A549 (cell line): ENCODE measurements around the gene MYO5C. TPM values are rescaled to one million over a fixed set of nuclear protein-coding genes. Genes with fewer than 3 reads are reported as not detected.
A peak's percentile ranks its signal among the peaks of the same experiment; 100 is the strongest.

Experiments used
- ATAC-seq, 2 experiments: fragments of 200-7000 bp in 1 of 2; fragments of >200 bp in 1 of 2; cut with Nextera tagmentation in 1 of 2; cut with Tn5 transposase in 1 of 2; 3 replicates each; pipeline versions ENCODE4 v1.8.0 to v1.9.1; 2018 to 2020; ENCODE audit warnings: mild to moderate bottlenecking in 1 of 2, moderate library complexity in 1 of 2
- CTCF ChIA-PET: fragments of 300-600 bp; sonication (Branson Sonifier 250); formaldehyde crosslinking; extraction: SDS; loops from one replicate; lab custom pipeline; 2021; ENCODE audit warnings: antibody characterized with exemption, inconsistent platforms; lab: Yijun Ruan, JAX
- POLR2A ChIA-PET: fragments of 350-600 bp; formaldehyde crosslinking; extraction: SDS; loops from one replicate; lab custom pipeline; 2021; ENCODE audit warnings: antibody characterized with exemption, inconsistent platforms; lab: Yijun Ruan, JAX
- DNase-seq, 2 experiments: peaks; one replicate each; pipeline versions ENCODE4 v3.0.0 to v3.0.0-alpha.2; 2011 to 2016; ENCODE audit warnings: low read depth in 1 of 2, low spot score in 1 of 2
- FAIRE-seq: peaks from 2 replicates; lab custom pipeline; 2011; peaks lifted over from hg19 to GRCh38; lab: Jason Lieb, UNC
- H3K27ac ChIP-seq, 2 experiments: fragments of >200 bp; sonication (Bioruptor Twin); formaldehyde crosslinking; 3 replicates each; pipeline ENCODE4 v1.5.1; 2016 to 2017
- H3K4me1 ChIP-seq: fragments of >200 bp; sonication (Bioruptor Twin); formaldehyde crosslinking; 3 replicates; pipeline ENCODE4 v1.6.1; 2016
- H3K4me2 ChIP-seq: fragments of >200 bp; sonication (Bioruptor Twin); formaldehyde crosslinking; 3 replicates; pipeline ENCODE4 v1.6.1; 2016
- H3K4me3 ChIP-seq: fragments of >200 bp; sonication (Bioruptor Twin); formaldehyde crosslinking; 3 replicates; pipeline ENCODE4 v1.5.1; 2016
- H3K9me3 ChIP-seq: fragments of >200 bp; sonication (Bioruptor Twin); formaldehyde crosslinking; 3 replicates; pipeline ENCODE4 v1.6.1; 2016
- CBX2 ChIP-seq: fragments of 200-600 bp; sonication (generic); IDR thresholded peaks from 2 replicates; pipeline ENCODE4 v1.6.1; 2016; ENCODE audit warnings: low read depth, mild to moderate bottlenecking, borderline replicate concordance
- CTCF ChIP-seq: fragments of >200 bp; sonication (Bioruptor Twin); formaldehyde crosslinking; IDR thresholded peaks from 3 replicates; pipeline ENCODE4 v1.5.1; 2016
- EHMT2 ChIP-seq: fragments of 200-600 bp; sonication (generic); IDR thresholded peaks from 2 replicates; pipeline ENCODE4 v1.6.1; 2016; ENCODE audit warnings: antibody characterized with exemption, low read depth, mild to moderate bottlenecking, moderate library complexity
- ELK1 ChIP-seq: fragments of 150-350 bp; IDR thresholded peaks from 2 replicates; pipeline ENCODE4 v1.6.1; 2014; ENCODE audit warnings: low read depth, mild to moderate bottlenecking, low read length
- EP300 ChIP-seq, 2 experiments: fragments of >200 bp; sonication (Bioruptor Twin); formaldehyde crosslinking; IDR thresholded peaks; 2 replicates in 1 of 2; 3 replicates in 1 of 2; pipeline ENCODE4 v1.6.1; 2016 to 2017
- ESRRA ChIP-seq: fragments of 150-350 bp; IDR thresholded peaks from 2 replicates; pipeline ENCODE4 v1.6.1; 2014; ENCODE audit warnings: mild to moderate bottlenecking, low read length, borderline replicate concordance
- FOSL2 ChIP-seq, 2 experiments: fragments of 450-650 bp in 1 of 2; fragments of >200 bp in 1 of 2; sonication (Bioruptor Twin) in 1 of 2; formaldehyde crosslinking; IDR thresholded peaks; 2 replicates each; pipeline versions ENCODE4 v1.5.0 to v1.6.1; 2016 to 2020; ENCODE audit warnings: mild to moderate bottlenecking in 1 of 2, moderate library complexity in 1 of 2
- FOXS1 ChIP-seq: fragments of 250-450 bp; sonication (Bioruptor Pico); IDR thresholded peaks from 2 replicates; pipeline ENCODE4 v1.5.0; 2020; ENCODE audit warnings: mild to moderate bottlenecking, moderate library complexity
- HEYL ChIP-seq: fragments of 250-450 bp; sonication (Bioruptor Pico); IDR thresholded peaks from 2 replicates; pipeline ENCODE4 v1.8.0; 2021; ENCODE audit warnings: mild to moderate bottlenecking, moderate library complexity
- HOXA7 ChIP-seq: fragments of 250-450 bp; sonication (Bioruptor Pico); IDR thresholded peaks from 2 replicates; pipeline ENCODE4 v1.5.0; 2020; ENCODE audit warnings: mild to moderate bottlenecking, moderate library complexity
- MAX ChIP-seq: IDR thresholded peaks from 2 replicates; pipeline ENCODE4 v1.6.1; 2012
- NPAS2 ChIP-seq: fragments of 250-450 bp; sonication (Bioruptor Pico); IDR thresholded peaks from 2 replicates; pipeline ENCODE4 v1.8.0; 2022; ENCODE audit warnings: mild to moderate bottlenecking, moderate library complexity, borderline replicate concordance
- RAD21 ChIP-seq, 2 experiments: fragments of >200 bp in 1 of 2; sonication (Bioruptor Twin) in 1 of 2; formaldehyde crosslinking in 1 of 2; IDR thresholded peaks in 1 of 2; conservative IDR thresholded peaks in 1 of 2; 2 replicates in 1 of 2; 3 replicates in 1 of 2; pipeline ENCODE4 v1.6.1; 2012 to 2018; ENCODE audit warnings: inconsistent platforms in 1 of 2
- SMC3 ChIP-seq: fragments of >200 bp; sonication (Bioruptor Twin); formaldehyde crosslinking; IDR thresholded peaks from 3 replicates; pipeline ENCODE4 v1.6.1; 2018; ENCODE audit warnings: inconsistent platforms
- ZFP36 ChIP-seq: fragments of 450-650 bp; IDR thresholded peaks from 2 replicates; pipeline ENCODE4 v1.6.1; 2014; ENCODE audit warnings: borderline replicate concordance; ENCODE audit not compliant: partially characterized antibody
- ZNF302 ChIP-seq: fragments of 250-450 bp; sonication (Bioruptor Pico); IDR thresholded peaks from 2 replicates; pipeline ENCODE4 v1.9.0; 2021; ENCODE audit warnings: inconsistent platforms, mild to moderate bottlenecking, moderate library complexity
- WGBS: methylation state at CpG from one replicate; pipeline ENCODE4 v1.1.6; 2017; ENCODE audit errors: missing lambda C conversion rate; 5-methylcytosine and 5-hydroxymethylcytosine counted together
- polyA plus RNA-seq, 4 experiments: library from polyadenylated mRNA; depleted of rRNA in 3 of 4; stranded (reverse); fragments of >200 nt; fragmentation: RNase III in 1 of 4; extraction: RNeasy Plus Mini Kit Qiagen cat#74134 plus additional on column Dnase treatment in 1 of 4; gene quantifications; 2 replicates in 3 of 4; 3 replicates in 1 of 4; pipeline ENCODE4 v1.2.3, GENCODE V29; 2011 to 2017

The MYO5C gene
- polyA plus RNA-seq, 2 of the 4 experiments (the other 2 are of a cell fraction) = 6.2 to 27.6 TPM

GRCh38 chr15:52183562-52184173, 111.9 kb downstream of the MYO5C start:
- WGBS = 23% methylated on average over 2 of the region's 2 CpGs
- FAIRE-seq = peak; percentile 23
- H3K4me3 ChIP-seq = no peak overlapping the region
- ChIA-PET POLR2A (no interaction called here), CTCF (interaction anchor here (0.6 to 4.1 kb wide), 20 partner anchors 8 to 551 kb away, joined by 3 to 29 read pairs (median 4); no protein-coding TSS in a partner anchor)
- DNase-seq = peak; percentile 43 to 47
- H3K4me2 ChIP-seq = no peak overlapping the region
- H3K4me1 ChIP-seq = peaks cover 7% of the 10 kb centered on the region
- H3K9me3 ChIP-seq = no peaks in the 10 kb centered on the region
- TF ChIP-seq HEYL (CRISPR knock-in tag) (no peak), EHMT2 (no peak), ZNF302 (no peak), ZFP36 (no peak), SMC3 (peak; percentile 55; the same call in 2 of the 3 replicates), RAD21 (conservative IDR thresholded peaks at IDR 0.05 in 1 of 2, IDR thresholded peaks at IDR 0.05 in 1 of 2) (peak; percentile 47 to 62; a peak in 4 of 5 replicates), CTCF (peak; percentile 65)
- ATAC-seq = no peak
- H3K27ac ChIP-seq = no peak overlapping the region

GRCh38 chr15:52181938-52182780, 113.4 kb downstream of the MYO5C start:
- peaks cover 12% of the 10 kb centered on the region for H3K4me1 ChIP-seq
- CTCF ChIA-PET = interaction anchor here (0.5 to 3.3 kb wide), 10 partner anchors 9 to 525 kb away, joined by 3 to 29 read pairs (median 4); no protein-coding TSS in a partner anchor
- POLR2A ChIA-PET = no interaction called here
- H3K4me2 ChIP-seq = no peak overlapping the region
- no peak for TF ChIP-seq NPAS2 (CRISPR knock-in tag)
- DNase-seq (no peak), ATAC-seq (no peak), FAIRE-seq (no peak)
- H3K9me3 ChIP-seq = no peaks in the 10 kb centered on the region
- no peak overlapping the region for H3K27ac ChIP-seq
- 71% methylated on average over 6 of the region's 6 CpGs for WGBS
- no peak overlapping the region for H3K4me3 ChIP-seq

- TF ChIP-seq ELK1 (no peak), MAX (no peak), ZFP36 (no peak), ESRRA (no peak), HOXA7 (CRISPR knock-in tag) (no peak), FOSL2 (IDR thresholded peaks at IDR 0.05) (no peak), FOSL2 (CRISPR knock-in tag; IDR thresholded peaks at IDR 0.05) (no peak), EP300 (IDR thresholded peaks at IDR 0.05) (no peak), CBX2 (no peak), FOXS1 (CRISPR knock-in tag) (no peak)
- ChIA-PET POLR2A (interaction anchor here (1.9 to 2.2 kb wide), 5 partner anchors 13 to 209 kb away, joined by 4 to 11 read pairs (median 10); partner anchors contain the start of genes LEO1 and MAPK6), CTCF (interaction anchor here (1.0 to 1.1 kb wide), 2 partner anchors 15 to 555 kb away, joined by 3 to 4 read pairs; no protein-coding TSS in a partner anchor)
- peaks cover 12% of the 10 kb centered on the region for H3K4me1 ChIP-seq
- H3K9me3 ChIP-seq = no peaks in the 10 kb centered on the region
- H3K27ac ChIP-seq = no peak overlapping the region
- H3K4me3 ChIP-seq = no peak overlapping the region
- FAIRE-seq (no peak), DNase-seq (no peak), ATAC-seq (no peak)
- H3K4me2 ChIP-seq = peak overlapping the region; percentile 91
- 70% methylated on average over 10 of the region's 10 CpGs for WGBS
These were observed 114.7 kb downstream of the MYO5C start for GRCh38 chr15:52180851-52181450.
